ENCODE results near the gene CHFR. TPM values are rescaled to one million over a fixed set of nuclear protein-coding genes. Genes with fewer than 3 reads are reported as not detected.

Gene CHFR
- total RNA-seq, 1 experiment from 2014 or later, result 53.3 TPM

GRCh38 chr12:132850291-132850690 lies 37.1 kb downstream of the CHFR start:
- H3K27me3 ChIP-seq (ENCODE audit: insufficient read depth, low read length), result no peaks in the 10 kb centered on the region
- H3K36me3 Mint-ChIP-seq (ENCODE audit: insufficient read depth in 1 of 3, low read depth in 3 of 3), result peaks cover 24 to 75% (median 49%) of the 10 kb centered on the region in 3 experiments; a peak in 6 of 7 replicates
- no peak overlapping the region for H3K56ac ChIP-seq (ENCODE audit: insufficient read length, low read depth, low read length)
- no peaks in the 10 kb centered on the region for H3K23me2 ChIP-seq (ENCODE audit: insufficient read length, low read depth, low read length, poor library complexity, severe bottlenecking)
- no peak overlapping the region for H4K8ac ChIP-seq (replicated peaks; ENCODE audit: insufficient read length, low read depth, low read length)
- H3K4me2 ChIP-seq (ENCODE audit: insufficient read depth, insufficient read length, low read length), result no peak overlapping the region
- H3K9me3 Mint-ChIP-seq, result no peaks in the 10 kb centered on the region
- no peak overlapping the region for H3K14ac ChIP-seq (ENCODE audit: insufficient read depth, low read length)
- WGBS (ENCODE audit: extremely low coverage, insufficient read length, low lambda C conversion rate), result no CpG with 5 or more reads among the region's 16 CpGs
- no peak overlapping the region for H2BK15ac ChIP-seq (ENCODE audit: low read depth, low read length)
- no peak overlapping the region for H3K27ac Mint-ChIP-seq
- H2BK120ac ChIP-seq (ENCODE audit: low read depth, low read length, poor library complexity, severe bottlenecking), result no peak overlapping the region
- H3K4me1 ChIP-seq (ENCODE audit: insufficient read depth, low read length), result peaks cover 2% of the 10 kb centered on the region; the same call in 1 of the 2 replicates
- H2BK5ac ChIP-seq (ENCODE audit: insufficient read length, low read length), result no peak overlapping the region
- no peak overlapping the region for H2BK12ac ChIP-seq (ENCODE audit: insufficient read length, low read depth, low read length)
- H3T11ph ChIP-seq (ENCODE audit: low read length), result no peak overlapping the region
- H3K4ac ChIP-seq (ENCODE audit: low read depth, low read length), result no peak overlapping the region
- no peaks in the 10 kb centered on the region for H4K20me1 ChIP-seq (ENCODE audit: control insufficient read depth, insufficient read depth, insufficient read length)
- peaks cover 21 to 22% of the 10 kb centered on the region in 2 experiments for H3K4me1 Mint-ChIP-seq
- H3K18ac ChIP-seq (ENCODE audit: insufficient read length, low read depth, low read length), result no peak overlapping the region
- H3K4me3 Mint-ChIP-seq, result no peak overlapping the region
- H3K27me3 Mint-ChIP-seq (ENCODE audit: low read depth), result no peaks in the 10 kb centered on the region
- H3K9ac ChIP-seq (ENCODE audit: extremely low read depth, insufficient read length, low read length), result no peak overlapping the region
- TF ChIP-seq CTCF (conservative IDR thresholded peaks at IDR 0.05), result no peak
- no peak for DNase-seq
- H4K5ac ChIP-seq (ENCODE audit: insufficient read length, low read depth, low read length), result no peak overlapping the region
- H2BK20ac ChIP-seq (ENCODE audit: low read depth, low read length, poor library complexity, severe bottlenecking), result no peak overlapping the region
- H3K23ac ChIP-seq (ENCODE audit: insufficient read length, low read depth, low read length), result no peak overlapping the region
- no peaks in the 10 kb centered on the region for H3K79me2 ChIP-seq (ENCODE audit: insufficient read depth, low read length)
- H3K79me1 ChIP-seq (ENCODE audit: insufficient read depth, low read depth, low read length, poor library complexity, severe bottlenecking), result no peaks in the 10 kb centered on the region
- no peak overlapping the region for H3K27ac ChIP-seq (ENCODE audit: insufficient read length, low read depth, low read length)
- no peak overlapping the region for H4K91ac ChIP-seq (ENCODE audit: insufficient read length, low read depth, low read length)
- H2AK5ac ChIP-seq (ENCODE audit: insufficient read length, low read length), result no peak overlapping the region
- no peaks in the 10 kb centered on the region for H3K9me3 ChIP-seq (ENCODE audit: control insufficient read depth, low read depth, low read length)
- no peak overlapping the region for H2AFZ ChIP-seq (ENCODE audit: low read length)

All from H9 (cell line).